ENCODE measurements around the gene SMARCE1.

SMARCE1 gene

DNA sequence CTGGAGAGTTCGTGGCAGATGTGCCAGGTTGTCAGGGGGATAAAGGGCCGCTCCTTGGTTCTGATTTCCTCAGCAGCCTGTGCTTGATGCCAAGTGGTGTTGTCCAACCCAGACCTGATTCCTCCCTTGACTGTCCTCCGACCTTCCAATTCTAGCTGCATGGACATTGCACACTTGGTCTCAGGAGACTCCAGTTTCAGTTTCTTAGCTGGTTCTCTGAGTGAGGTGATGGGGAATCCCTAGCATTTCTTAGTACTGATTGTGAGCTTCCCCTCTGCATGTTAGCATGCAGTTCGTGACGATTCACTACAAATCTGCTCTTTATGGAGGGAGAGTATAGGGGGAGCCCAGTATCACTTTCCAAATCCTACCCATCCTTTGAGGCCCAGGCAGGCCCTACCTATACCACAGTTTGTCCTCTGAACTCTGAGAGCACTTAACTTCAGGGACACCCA is 70.0 kb downstream of the SMARCE1 start:
- no peak for DNase-seq

DNA sequence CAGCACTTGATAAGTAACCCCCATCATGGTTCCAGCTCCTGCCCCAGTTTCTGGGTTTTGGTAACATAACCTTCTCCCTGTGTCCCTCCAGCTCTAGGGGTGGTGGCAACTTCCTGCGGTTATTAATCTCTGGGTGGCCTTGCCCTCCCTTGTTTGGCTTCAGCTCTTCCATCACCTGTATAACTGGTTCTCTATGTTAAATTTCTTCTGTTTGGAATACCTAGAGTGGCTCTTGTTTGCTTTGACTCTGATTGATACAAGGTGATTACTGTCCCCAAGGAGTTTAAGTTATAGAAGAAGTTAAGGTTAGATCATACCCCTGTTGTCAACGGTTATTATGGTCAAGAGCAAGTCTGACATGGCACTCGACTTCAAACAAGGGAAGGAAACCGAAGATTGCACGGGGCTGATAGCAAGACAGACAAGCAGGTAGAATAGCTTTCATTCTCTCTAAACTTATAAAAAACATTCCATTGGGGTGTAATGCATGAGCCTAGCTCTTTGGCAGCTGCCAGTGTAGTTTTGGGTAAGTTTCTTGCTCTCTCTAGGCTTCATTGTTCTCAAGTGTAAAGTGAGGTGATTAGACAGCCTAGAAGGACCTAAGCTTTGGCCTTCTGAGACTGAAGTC is 71.4 kb downstream of the SMARCE1 start:
- no peak for DNase-seq

Measured in right forelimb (tissue), 1 donor.